IPS-18a (cell line): ENCODE results near the gene SHKBP1.
A peak's percentile ranks its signal among the peaks of the same experiment; 100 is the strongest.

Experiments
- H3K27ac ChIP-seq: one replicate; pipeline ENCODE4 v1.5.1; 2013; ENCODE audit warnings: low read length
- H3K27me3 ChIP-seq: one replicate; pipeline ENCODE4 v1.6.1; 2013; ENCODE audit warnings: mild to moderate bottlenecking, low read length; ENCODE audit not compliant: control insufficient read depth, insufficient read depth
- H3K36me3 ChIP-seq: one replicate; pipeline ENCODE4 v1.6.1; 2013; ENCODE audit warnings: low read depth, low read length; ENCODE audit not compliant: control insufficient read depth
- H3K4me1 ChIP-seq: one replicate; pipeline ENCODE4 v1.6.1; 2013; ENCODE audit warnings: low read depth, low read length; ENCODE audit not compliant: control insufficient read depth
- H3K4me3 ChIP-seq: one replicate; pipeline ENCODE4 v1.5.1; 2013; ENCODE audit warnings: low read length
- H3K9ac ChIP-seq: one replicate; pipeline ENCODE4 v1.6.1; 2013; ENCODE audit warnings: mild to moderate bottlenecking, low read length, moderate library complexity
- H3K9me3 ChIP-seq: one replicate; pipeline ENCODE4 v1.6.1; 2013; ENCODE audit warnings: low read depth, low read length; ENCODE audit not compliant: control insufficient read depth

The SHKBP1 gene

DNA sequence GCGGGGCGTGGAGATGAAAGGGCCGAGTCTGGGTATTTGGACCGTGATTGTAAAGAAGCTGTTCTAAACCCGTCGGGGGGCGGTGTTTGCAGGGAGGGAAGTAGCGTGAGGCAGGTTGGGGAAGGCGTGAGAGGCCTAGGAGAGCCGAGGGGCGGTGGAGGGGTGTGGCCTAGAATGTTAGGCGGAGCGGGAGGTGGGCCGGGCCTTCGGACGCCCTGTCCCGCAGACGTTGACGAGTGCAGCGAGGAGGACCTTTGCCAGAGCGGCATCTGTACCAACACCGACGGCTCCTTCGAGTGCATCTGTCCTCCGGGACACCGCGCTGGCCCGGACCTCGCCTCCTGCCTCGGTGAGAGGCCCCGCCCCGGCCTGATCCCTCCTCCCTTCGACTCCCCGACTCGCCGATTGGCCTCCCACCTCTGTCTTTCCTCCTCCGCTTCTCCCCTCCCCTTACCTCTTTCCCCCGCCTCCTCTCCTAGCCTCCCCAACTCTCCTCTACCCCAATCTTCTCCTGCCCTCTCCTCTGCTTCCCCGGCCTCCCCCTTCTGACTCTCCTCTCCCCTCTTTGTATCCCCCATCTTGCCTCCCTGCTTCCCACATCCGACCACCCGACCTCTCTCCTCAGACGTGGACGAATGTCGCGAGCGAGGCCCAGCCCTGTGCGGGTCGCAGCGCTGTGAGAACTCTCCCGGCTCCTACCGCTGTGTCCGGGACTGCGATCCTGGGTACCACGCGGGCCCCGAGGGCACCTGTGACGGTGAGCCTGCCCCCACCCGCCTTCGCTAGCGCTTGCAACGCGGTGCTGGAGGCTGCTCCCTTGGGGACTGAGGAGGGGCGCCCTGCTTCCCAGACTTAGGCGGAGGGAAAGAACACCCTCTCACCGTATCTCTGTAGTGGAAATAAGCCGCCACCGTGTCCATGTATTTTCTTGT is 37.3 kb downstream of the SHKBP1 start:
- Histone ChIP-seq H3K27ac (peak overlapping the region; percentile 30), H3K4me3 (peak overlapping the region; percentile 77), H3K9ac (peak overlapping the region; percentile 69), H3K9me3 (no peaks in the 10 kb centered on the region), H3K4me1 (peaks cover 7% of the 10 kb centered on the region), H3K27me3 (peaks cover 38% of the 10 kb centered on the region), H3K36me3 (no peaks in the 10 kb centered on the region)

DNA sequence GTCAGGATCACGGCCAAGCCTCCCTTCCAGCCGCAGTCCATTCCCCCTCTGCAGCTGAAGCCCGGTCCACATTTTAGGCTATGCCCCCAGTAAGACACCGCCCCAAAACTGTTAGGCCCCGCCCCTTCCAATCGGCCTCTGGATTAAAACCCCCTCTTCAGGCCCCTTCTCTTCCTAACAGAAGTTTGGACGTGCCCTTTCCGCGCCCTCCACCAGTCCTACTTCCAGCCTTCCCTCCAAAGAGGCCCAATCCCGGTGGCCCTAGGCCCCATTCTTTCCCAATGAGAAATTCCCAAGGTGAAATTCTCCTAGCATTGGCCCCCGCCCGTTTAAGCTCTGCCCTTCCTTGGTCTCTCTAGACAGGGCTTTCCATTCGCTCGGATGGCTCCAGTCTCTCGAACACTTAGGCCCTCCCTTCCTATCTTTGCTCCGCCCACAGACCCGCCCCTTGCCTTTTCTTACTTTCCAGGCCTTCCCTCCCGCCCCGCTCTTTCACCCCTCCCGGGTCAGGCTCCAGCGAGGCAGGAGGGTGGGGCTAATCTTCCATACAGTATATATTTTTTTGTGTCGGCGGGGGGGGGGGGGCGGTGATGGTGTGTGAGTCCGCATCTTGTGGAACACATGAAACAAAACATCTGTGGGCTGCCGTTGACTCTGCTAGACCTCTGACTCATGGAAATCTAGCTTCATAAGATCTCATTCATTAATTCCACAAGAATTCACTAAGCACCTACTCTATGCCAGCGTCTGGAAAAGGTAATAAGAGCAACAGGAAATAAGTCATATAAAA is 38.1 kb downstream of the SHKBP1 start:
- peak overlapping the region; percentile 56 for H3K9ac ChIP-seq
- H3K4me3 ChIP-seq, result peak overlapping the region; percentile 77
- H3K4me1 ChIP-seq, result peaks cover 7% of the 10 kb centered on the region
- peaks cover 31% of the 10 kb centered on the region for H3K27me3 ChIP-seq
- H3K36me3 ChIP-seq, result peaks cover 8% of the 10 kb centered on the region
- H3K27ac ChIP-seq, result peak overlapping the region; percentile 78
- no peaks in the 10 kb centered on the region for H3K9me3 ChIP-seq

DNA sequence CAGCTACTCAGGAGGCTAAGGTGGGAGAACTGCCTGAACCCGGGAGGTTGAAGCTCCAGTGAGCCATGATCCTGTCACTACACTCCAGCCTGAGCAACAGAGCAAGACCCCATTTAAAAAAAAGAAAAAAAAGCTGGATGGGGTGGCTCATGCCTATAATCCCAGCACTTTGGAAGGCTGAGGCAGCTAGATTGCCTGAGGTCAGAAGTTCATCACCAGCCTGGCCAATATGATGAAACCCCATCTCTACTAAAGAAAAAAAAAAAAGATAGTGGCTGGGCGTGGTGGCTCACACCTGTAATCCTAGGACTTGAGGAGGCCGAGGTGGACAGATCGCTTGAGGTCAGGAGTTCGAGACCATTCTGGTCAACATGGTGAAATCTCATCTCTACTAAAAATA is 39.5 kb downstream of the SHKBP1 start:
- H3K4me1 ChIP-seq, result no peaks in the 10 kb centered on the region
- H3K36me3 ChIP-seq, result peaks cover 9% of the 10 kb centered on the region
- H3K27ac ChIP-seq, result no peak overlapping the region
- no peak overlapping the region for H3K4me3 ChIP-seq
- no peaks in the 10 kb centered on the region for H3K9me3 ChIP-seq
- peaks cover 18% of the 10 kb centered on the region for H3K27me3 ChIP-seq
- no peak overlapping the region for H3K9ac ChIP-seq

- Histone ChIP-seq H3K27me3 (peaks cover 10% of the 10 kb centered on the region), H3K27ac (no peak overlapping the region), H3K9ac (no peak overlapping the region), H3K4me3 (no peak overlapping the region), H3K36me3 (peaks cover 15% of the 10 kb centered on the region), H3K4me1 (no peaks in the 10 kb centered on the region), H3K9me3 (no peaks in the 10 kb centered on the region)
Measured at GRCh38 chr19:40616941-40617340, 40.3 kb downstream of the SHKBP1 start.

GRCh38 chr19:40617961-40618360 is 41.3 kb downstream of the SHKBP1 start:
- Histone ChIP-seq H3K9me3 (no peaks in the 10 kb centered on the region), H3K27ac (no peak overlapping the region), H3K4me1 (peaks cover 2% of the 10 kb centered on the region), H3K4me3 (no peak overlapping the region), H3K9ac (no peak overlapping the region), H3K27me3 (no peaks in the 10 kb centered on the region), H3K36me3 (peaks cover 15% of the 10 kb centered on the region)

DNA sequence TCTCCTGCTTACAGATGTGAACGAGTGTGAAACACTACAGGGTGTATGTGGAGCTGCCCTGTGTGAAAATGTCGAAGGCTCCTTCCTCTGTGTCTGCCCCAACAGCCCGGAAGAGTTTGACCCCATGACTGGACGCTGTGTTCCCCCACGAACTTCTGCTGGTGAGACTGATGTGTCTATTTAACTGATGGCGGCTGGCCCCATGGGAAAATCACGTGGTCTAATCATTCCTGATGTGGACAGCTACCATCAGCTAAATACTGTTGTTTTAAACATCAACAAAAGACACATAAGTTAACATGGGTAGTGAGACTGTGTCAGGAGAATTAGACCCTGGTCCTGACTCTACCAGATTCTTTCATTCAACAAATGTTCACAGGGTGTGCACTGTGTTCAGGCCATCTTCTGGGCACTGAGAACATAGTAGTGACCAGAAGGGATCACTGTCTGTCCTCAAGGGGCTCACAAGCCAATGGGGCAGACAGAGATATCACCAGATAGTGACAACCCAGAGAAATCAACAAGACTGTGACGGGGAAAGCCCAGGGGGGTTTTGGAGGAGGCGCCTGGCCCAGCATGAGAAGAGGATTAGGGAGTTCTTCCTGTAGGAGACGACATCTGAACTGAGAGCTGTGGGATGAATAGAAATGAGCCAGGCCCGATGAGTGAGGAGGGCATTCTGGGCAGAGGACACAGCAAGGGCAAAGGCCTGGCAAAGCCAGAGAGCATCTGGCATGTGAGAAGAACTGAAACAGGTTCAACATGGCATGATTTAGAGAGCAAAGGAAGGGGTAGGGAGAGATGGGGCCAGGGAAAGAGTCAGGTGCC is 42.9 kb downstream of the SHKBP1 start:
- no peaks in the 10 kb centered on the region for H3K27me3 ChIP-seq
- peaks cover 7% of the 10 kb centered on the region for H3K4me1 ChIP-seq
- H3K9me3 ChIP-seq, result no peaks in the 10 kb centered on the region
- H3K27ac ChIP-seq, result no peak overlapping the region
- H3K4me3 ChIP-seq, result no peak overlapping the region
- H3K36me3 ChIP-seq, result peaks cover 15% of the 10 kb centered on the region
- no peak overlapping the region for H3K9ac ChIP-seq

DNA sequence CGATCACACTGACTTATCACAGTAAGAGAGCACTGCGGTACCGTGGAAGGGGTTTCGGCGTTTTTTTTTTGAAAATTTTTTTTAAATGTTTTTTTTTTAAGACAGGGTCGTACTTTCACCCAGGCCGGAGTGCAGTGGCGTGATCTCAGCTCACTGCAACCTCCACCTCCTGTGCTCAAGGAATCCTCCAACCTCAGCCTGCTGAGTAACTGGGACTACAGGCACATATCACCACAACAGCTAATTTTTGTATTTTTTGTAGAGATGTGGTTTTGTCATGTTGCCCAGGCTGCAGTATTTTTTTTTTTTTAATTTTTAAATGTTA is 43.5 kb downstream of the SHKBP1 start:
- H3K27ac ChIP-seq, result no peak overlapping the region
- no peaks in the 10 kb centered on the region for H3K27me3 ChIP-seq
- no peak overlapping the region for H3K4me3 ChIP-seq
- no peak overlapping the region for H3K9ac ChIP-seq
- H3K4me1 ChIP-seq, result peaks cover 7% of the 10 kb centered on the region
- no peaks in the 10 kb centered on the region for H3K9me3 ChIP-seq
- H3K36me3 ChIP-seq, result peaks cover 18% of the 10 kb centered on the region

- Histone ChIP-seq H3K36me3 (peaks cover 18% of the 10 kb centered on the region), H3K9me3 (no peaks in the 10 kb centered on the region), H3K27ac (no peak overlapping the region), H3K4me1 (peaks cover 7% of the 10 kb centered on the region), H3K4me3 (no peak overlapping the region), H3K27me3 (no peaks in the 10 kb centered on the region), H3K9ac (no peak overlapping the region)
Measured at GRCh38 chr19:40621283-40621682, 44.6 kb downstream of the SHKBP1 start.

DNA sequence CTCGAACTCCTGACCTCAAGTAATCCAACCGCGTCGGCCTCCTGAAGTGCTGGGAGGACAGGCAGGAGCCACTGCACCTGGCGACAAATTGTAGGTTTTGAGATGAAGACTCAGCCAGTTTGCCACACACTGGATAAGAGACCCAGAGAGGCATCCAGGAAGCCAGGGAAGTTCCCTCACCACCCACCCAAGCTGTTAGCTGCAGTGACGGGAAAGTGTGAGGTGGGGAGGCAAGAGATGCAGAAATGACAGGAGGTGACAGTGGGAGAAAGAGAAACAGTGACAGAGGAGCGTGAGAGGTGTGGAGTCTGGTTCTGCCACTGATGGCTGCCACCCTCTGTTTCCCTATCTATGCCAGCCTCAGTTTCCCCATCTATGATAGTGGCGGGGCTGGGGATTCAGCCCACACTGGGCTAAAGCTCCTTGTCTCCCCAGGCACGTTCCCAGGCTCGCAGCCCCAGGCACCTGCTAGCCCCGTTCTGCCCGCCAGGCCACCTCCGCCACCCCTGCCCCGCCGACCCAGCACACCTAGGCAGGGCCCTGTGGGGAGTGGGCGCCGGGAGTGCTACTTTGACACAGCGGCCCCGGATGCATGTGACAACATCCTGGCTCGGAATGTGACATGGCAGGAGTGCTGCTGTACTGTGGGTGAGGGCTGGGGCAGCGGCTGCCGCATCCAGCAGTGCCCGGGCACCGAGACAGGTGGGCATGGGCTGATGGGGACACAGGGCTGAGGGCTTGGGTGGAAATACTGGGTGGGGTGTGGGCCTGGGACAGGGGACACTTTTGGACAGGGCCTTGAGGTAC is 45.5 kb downstream of the SHKBP1 start:
- Histone ChIP-seq H3K9me3 (no peaks in the 10 kb centered on the region), H3K27me3 (no peaks in the 10 kb centered on the region), H3K27ac (no peak overlapping the region), H3K9ac (no peak overlapping the region), H3K4me1 (peaks cover 7% of the 10 kb centered on the region), H3K36me3 (peaks cover 18% of the 10 kb centered on the region), H3K4me3 (no peak overlapping the region)

GRCh38 chr19:40622773-40623075 is 46.1 kb downstream of the SHKBP1 start:
- no peaks in the 10 kb centered on the region for H3K27me3 ChIP-seq
- no peak overlapping the region for H3K9ac ChIP-seq
- peaks cover 7% of the 10 kb centered on the region for H3K4me1 ChIP-seq
- H3K27ac ChIP-seq, result no peak overlapping the region
- H3K4me3 ChIP-seq, result no peak overlapping the region
- peaks cover 18% of the 10 kb centered on the region for H3K36me3 ChIP-seq
- no peaks in the 10 kb centered on the region for H3K9me3 ChIP-seq
